CD1c-positive myeloid dendritic cell (primary cell): ENCODE results near the gene KCNJ14.
"Not testable (repeated sequence)": the region's sequence is repeated elsewhere in the genome, so short reads cannot be mapped to it uniquely, and the experiment has no call there.

ENCODE experiments used
- DNase-seq: peaks from one replicate; pipeline ENCODE4 v3.0.0-alpha.2; 2016; ENCODE audit errors: extremely low spot score

Gene KCNJ14

DNA sequence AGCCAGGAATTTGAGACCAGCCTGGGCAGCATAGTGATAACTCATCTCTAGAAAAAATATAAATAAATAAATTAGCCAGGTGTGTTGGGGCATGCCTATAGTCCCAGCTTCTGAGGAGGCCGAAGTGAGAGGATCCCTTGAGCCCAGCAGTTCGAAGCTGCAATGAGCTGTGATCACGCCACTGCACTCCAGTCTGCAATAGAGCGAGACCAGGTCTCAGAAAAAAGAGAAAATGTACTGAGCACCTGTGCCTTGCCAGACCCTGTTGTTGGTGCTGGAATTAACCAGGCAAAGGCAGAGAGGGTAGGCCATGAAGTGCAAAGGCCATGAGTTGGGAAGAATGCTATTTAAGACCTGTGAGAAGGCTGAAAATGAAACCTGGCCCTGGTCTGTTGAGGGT is 16.5 kb downstream of the KCNJ14 start:
- DNase-seq: no peak

DNA sequence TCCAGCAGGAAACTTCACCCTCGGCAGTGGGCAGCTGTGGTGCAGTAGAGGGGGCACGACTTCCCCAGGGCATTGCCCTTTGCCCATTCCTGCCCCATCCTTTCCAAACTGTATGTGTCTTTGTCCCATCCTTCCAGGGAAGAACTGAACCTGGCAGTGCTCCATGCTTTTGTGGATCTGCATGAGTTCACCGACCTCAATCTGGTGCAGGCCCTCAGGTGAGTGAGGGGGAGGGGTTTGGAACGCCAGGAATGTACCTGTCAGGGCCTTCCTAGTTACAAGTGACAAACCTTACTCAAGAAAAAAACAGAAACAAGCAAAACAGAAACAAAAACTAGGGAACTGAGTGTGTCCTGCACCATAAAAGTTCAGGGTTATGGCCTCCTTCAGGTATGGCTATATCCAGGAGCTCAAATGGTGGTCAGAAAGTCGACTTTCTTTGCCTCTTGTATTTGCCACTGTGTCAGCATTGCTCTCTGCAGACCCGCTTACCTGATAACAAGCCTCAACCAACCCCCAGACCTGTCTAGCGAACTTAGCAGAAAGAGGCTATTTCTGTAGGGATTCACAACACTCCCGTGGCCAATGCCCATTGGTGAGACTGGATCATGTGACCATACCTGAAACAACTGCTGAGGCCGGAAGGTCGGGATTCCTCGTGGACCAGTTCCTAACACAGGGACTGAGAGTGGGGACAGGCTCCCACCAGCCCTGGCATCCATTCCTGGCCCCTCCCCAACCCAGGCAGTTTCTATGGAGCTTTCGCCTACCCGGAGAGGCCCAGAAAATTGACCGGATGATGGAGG is 18.0 kb downstream of the KCNJ14 start:
- DNase-seq: no peak

DNA sequence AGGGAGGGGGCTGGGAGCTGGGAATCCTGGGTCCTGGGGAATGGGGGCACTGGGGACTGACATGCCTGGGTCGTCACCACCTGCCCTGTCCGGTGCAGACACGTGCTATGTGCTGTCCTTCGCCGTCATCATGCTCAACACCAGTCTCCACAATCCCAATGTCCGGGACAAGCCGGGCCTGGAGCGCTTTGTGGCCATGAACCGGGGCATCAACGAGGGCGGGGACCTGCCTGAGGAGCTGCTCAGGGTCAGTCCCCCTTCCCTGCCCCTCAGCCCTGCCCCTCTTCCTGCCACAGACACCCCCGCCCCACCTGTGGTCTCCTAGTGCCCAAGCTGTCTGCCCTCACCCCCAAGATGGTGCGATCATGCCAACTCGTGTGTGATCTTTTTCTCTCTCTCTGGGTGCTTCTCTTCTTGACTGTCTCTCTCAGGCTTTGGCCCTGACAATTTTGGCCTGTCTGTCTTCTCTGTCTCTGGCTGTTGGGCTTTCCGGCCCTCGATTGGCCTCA is 18.8 kb downstream of the KCNJ14 start:
- DNase-seq: no peak

DNA sequence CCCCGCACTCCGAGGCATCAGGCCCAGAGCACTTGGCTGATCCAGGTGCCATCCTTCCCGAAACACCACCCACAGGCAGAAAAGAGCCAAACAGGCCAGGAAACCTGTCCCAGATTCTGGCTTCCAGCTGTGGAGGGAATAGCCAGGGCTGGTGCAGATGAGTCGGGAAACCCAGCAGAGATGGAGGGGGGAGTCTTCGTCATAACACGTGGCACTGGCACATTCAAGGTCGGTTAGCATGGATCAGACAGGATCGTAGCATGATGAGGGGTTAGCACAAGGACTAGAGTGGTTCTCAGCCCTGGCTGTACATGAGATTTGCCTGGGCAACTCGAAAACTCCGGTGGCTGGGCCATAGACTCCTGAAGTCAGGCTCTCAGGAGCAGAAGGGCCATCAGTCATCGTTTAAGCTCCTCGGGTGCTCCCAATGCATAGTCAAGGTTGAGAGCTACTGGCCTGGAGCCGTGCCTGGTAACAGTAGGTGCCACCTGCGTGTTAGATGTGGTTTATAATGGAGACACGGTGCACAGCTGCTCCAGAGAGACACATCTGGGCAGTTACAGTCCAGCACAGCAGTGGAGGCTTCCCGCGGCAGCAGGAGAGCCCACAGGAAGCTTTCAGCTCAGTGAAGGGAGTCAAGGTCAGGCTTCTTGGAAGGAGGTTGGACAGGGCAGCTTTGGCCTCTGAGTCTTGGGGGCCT is 20.1 kb downstream of the KCNJ14 start:
- DNase-seq: no peak

DNA sequence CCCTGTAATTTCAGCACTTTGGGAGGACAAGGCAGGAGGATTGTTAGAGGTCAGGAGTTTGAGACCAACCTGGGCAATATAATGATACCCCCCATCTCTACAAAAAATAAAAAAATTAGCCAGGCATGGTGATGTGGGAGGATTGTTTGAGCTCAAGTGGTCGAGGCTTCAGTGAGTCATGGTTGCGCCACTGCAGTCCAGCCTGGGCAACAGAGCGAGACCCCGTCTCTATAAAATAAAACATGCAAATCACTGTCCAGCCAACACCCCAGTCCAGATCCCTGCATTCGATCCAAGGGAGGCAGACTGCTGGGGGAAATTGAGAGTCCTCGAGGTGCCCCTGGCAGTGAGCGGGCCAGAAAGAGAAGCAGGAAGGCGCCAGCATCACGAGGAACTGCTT is 20.8 kb downstream of the KCNJ14 start:
- no peak for DNase-seq

DNA sequence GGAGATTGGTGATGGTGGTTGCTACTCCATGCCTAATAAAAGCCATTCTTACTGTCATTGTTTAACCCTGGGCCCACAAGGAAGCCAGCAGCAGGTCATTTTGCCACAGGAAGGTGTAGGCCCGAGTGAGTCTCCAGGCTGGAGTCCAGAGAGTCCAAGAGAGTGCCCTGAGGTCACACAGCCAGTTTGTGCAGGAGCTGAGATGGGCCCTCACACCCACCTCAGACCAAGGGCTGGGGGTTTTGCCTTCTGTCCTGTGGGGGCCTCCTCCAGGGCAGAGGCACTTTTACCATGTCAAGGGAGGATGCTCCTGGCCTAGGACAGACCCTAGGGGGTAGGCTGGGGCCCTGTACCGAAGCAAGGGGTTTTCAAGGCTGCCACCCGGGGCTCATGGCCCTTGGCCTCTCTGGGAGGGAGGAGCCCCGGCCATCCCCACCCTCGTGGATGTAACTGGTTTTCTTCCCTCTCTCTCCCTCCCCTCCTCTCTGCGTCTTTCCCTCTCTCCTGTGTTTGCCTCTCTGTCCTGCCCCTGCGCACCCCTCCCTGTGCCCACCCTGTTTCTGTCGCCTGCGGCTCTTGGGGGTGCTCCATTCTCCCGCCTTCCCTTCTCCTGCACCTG is 21.8 kb downstream of the KCNJ14 start:
- no peak for DNase-seq

DNA sequence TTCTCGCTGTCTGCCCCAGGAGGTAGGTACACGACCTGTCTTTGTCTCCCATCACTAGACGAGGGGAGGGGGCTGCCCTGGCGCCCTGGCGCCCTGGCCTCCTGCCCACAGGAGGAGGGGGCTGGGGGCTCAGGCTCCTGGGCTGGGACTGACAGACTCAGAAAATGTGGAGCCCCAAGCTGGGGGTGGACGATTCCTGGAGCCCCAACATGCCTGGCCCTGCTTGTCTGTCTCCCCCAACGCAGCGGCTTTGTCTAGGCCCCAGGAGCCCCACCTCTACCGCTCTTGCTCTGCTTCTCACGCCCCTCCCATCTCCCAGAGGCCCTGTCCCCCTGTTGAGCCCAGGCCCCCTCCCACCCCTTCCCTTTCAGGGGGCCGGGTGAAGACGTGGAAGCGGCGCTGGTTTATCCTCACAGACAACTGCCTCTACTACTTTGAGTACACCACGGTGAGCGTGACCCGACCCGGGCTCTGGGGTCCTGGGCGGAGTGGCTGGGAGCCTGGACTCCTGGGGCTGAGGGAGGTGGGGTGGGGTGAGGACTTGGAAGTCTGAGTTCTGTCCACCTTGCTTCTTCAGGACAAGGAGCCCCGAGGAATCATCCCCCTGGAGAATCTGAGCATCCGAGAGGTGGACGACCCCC is 22.4 kb downstream of the KCNJ14 start:
- no peak for DNase-seq

DNA sequence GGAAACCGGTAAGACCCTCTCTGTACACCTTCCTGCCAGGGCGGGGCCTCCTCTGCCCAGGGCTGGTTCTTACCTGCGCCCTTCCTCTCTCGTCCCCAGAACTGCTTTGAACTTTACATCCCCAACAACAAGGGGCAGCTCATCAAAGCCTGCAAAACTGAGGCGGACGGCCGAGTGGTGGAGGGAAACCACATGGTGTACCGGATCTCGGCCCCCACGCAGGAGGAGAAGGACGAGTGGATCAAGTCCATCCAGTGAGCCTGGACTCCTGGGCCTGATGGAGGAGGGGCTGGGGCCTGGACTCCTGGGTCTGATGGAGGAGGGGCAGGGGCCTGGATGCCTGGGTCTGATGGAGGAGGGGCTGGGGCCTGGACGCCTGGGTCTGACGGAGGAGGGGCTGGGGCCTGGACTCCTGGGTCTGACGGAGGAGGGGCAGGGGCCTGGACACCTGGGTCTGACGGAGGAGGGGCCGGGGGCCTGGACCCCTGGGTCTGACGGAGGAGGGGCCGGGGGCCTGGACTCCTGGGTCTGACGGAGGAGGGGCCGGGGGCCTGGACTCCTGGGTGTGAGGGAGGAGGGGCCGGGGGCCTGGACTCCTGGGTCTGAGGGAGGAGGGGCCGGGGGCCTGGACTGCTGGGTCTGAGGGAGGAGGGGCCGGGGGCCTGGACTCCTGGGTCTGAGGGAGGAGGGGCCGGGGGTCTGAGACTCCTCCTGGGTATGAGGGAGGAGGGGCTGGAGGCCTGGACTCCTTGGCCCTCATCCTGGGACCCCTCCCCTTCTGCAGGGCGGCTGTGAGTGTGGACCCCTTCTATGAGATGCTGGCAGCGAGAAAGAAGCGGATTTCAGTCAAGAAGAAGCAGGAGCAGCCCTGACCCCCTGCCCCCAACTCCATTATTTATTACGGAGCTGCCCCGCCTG is 23.2 kb downstream of the KCNJ14 start:
- DNase-seq: no peak

DNA sequence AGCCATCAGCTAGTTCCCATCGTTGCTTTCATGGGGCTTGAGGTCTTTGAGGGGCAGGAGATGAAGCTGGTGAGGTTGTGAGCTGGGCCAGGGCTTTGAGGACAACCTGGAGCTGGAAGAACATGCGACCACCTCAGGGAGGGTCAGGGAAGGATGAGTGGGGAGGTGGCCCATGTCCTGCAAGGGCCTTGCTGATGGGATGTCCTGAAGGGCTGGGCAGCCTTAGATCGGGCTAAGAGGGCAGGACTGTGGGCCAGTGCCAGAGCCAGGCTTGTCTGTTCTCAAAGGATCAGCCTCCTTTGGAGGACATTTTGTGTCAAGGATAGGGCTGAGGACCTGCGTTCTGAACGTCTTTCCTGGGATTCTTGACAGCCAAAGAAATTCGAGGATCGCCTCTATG is 24.3 kb downstream of the KCNJ14 start:
- no peak for DNase-seq

DNA sequence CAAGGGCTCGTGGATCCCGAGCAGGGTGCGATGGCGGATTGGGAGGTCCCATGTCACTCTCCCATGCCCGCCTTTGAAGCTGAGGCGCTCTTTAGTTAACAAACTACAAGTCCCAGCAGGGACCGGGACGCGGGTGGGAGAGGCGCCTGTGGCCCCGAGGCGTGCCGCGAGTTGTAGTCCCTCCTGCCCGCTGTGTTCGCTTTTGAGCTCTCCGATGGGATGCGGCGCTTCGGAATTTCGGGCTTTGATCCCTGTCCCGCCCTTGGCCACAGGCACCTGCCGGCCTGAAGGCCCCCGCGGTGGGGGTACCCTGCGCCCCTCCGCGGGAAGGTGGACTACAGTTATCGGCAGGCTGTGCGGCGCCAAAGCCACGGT is 24.8 kb downstream of the KCNJ14 start:
- DNase-seq: peak; percentile 34

DNA sequence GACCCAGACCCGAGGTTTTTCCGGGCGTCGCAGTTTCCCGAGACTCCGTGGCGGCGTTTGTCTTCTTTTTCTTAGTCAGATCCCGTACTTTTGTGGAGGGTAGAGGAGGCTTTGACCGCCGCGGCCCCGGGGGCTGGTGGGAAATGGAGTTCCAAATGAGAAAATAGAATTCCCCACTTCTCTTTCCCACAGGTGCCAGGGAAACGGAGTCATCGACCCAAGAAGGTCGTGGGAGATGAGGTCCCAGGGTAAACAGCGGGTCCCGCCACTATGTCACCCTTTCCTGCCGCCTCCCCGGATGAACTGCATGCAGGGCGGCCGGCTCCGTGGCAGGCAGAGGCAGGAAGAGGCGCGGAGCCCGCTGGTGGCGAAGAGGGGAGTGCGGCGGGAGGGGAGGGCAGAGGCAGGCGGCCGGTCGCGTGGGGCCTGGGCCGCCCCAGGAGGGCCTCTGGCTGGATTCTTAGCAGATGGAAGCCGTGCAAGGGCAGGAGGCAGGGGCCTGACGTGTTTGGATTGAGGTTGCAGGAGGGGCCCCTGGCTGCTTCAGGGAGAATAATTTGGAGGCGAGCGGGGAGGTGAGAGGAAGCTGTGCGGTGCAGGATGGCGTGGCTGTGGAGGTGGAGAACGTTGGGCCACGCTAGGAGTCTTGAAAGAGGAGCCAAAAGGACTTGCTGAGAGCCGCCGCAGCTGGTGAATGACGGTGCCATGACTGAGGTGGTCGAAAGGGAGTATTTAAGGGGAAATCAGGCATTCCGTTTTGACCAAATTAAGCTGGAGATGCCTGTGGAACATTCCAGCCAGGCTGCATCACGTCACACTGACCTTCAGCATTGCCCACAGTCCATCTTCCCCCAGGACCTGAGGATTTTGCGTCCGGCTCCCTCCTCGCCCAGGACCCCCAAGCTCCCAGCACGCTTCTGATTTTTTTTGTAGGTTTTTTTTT is 25.5 kb downstream of the KCNJ14 start:
- DNase-seq: peak; percentile 43

DNA sequence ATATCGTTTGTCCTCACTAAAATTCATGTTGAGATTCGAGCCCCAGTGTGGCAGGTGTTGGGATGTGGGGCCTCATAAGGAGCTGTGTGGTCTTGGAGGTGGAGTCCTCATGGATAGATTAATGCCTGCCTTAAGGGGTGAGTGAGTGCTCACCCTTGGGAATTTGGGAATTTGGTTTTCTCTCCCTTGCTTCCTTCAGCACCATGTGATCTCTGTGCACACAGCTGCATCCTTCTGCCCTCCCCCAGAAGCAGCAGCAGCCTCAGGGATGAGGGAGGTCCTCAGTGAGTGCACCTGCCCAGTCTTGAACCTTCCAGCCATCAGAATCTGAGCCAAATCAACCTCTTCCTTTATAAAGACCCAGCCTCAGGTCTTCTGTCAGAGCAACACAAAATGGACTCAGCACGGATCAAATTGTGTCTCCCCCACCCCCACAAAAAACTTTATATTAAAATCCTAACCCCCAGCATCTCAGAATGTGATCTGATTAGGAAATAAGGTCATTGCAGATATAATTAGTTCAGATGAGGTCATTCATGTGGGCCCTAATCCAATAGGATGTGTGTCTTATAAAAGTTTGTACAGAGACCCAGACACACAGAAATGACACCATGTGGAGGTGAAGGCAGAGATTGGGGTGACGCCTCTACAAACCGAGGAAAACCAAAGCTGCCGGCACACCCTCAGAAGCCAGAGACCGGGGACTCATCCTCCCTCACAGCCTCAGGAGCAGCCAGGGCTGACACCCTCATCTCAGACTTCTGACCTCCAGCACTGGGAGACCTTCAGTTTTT is 26.7 kb downstream of the KCNJ14 start:
- DNase-seq: no peak

DNA sequence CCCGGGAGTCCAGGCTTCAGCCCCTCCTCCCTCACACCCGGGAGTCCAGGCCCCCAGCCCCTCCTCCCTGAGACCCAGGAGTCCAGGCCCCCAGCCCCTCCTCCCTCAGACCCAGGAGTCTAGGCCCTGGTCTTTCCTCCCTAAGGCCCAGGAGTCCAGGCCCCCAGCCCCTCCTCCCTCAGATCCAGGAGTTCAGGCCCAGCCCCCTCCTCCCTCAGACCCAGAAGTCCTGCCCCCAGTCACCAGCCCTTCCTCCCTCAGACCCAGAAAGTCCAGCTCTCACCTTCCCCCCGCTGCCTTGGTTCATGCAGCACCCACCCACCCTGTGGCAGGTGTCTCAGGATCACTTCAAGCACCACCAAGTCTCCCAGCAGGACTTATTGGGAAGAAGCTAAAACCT is 27.9 kb downstream of the KCNJ14 start:
- no peak for DNase-seq

DNA sequence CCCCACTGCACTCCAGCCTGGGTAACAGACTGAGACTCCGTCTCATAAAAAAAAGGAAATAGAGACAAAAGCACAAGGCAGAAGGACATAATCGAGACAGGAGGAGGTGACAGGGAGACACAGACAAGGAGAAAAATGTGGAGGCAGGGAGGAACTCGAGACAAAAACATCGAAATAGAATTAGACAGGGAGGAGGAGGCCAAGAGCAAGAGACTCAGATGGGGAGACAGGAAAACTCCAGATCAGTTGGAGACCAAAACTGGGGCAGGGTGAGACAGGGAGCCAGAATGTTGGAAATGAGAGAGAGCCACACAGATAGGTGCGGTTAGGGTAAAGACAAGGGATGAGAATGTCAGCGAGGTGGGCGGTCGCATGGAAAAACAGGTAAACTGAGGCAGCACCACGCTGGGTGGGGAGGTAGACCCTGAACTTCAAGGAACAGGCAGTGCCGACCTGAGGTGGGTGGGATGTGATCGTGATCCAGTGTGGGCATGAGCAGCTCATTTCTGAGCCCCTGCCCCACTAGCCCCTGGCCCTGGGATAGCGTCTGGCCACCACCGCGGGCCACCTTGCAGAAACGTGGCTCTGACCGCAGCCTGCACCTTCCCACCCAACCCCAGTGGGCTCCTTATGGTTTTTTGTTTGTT is 29.0 kb downstream of the KCNJ14 start:
- DNase-seq: no peak

DNA sequence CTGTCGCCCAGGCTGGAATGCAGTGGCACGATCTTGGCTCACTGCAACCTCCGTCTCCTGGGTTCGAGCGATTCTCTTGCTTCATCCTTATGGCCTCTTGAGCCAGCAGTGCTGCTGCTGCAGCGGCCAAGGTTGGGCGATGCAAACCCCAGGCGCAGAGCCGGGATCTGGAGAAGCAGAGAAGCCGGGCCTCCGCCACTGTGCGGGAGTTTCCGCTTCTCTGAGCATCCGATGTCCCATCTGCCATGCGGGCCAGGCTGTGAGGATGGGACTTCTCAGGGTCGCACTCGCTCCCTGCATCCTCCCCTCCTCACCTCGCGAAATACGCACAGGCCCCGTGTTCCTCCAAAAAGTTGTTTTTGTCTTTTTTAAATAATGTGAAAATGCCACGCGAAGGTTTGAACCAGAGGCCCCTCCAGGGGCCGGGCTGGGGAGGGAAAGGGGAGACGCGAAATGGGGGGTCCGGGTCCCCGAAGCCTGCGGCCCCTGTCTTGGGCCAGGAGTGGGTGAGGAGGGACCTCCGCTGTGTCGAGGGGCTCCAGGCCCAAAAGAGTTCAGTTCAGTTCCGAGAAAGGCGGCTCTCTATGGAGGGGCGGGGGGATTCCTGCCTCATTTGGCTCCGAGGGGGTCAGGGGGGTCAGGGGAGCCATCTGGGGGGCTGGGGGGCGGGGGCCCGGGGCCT is 29.7 kb downstream of the KCNJ14 start:
- no peak for DNase-seq

DNA sequence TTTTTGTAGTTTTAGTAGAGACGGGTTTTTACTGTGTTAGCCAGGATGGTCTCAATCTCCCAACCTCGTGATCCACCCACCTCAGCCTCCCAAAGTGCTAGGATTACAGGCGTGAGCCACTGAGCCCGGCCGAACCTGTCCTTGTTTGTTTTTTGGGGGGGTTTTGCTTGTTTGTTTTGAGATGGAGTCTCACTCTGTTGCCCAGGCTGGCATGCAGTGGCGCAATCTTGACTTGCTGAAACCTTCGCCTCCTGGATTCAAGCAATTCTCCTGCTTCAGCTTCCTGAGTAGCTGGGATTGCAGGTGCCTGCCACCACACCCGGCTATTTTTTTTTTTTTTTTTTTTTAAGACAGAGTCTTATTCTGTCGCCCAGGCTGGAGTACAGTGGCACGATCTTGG is 31.3 kb downstream of the KCNJ14 start:
- DNase-seq: not testable (repeated sequence)

DNA sequence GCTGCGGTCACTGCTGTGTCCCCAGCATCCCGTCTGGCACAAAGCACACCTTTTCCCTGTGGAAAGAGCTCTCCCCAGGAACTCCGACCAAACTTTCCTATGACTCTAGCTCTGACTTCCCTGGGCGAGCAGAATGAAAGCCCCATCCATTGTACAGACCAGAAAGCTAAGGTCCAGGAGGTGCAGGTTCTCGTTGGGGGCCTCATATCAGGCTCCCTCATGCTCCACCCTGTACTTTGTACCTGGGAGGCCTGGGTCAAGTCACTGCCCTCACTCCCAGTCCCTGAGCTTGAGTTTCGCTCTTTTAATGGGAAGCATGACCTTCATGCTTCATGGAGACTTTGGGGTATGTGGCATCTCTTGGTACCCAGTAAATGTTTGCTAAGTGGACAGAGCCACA is 32.2 kb downstream of the KCNJ14 start:
- no peak for DNase-seq

DNA sequence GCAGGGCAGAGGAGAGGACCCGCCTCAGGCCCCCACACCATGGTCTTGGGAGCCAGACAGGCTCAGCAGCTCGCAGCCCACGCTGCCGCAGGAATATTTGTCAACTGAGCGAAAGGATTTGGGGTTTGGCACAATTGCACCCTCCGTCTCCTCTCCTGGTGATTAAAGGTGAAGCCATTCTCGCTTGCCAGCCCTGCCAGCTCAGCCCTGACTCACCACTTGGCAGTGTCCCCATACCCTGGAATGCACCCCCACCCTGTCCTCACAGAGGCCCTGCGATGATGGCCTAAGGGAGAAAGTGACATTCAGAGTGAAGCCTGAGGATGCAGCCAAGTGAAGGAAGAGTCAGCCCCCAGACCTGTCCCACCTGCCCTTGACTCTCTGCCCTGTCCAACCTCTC is 32.6 kb downstream of the KCNJ14 start:
- no peak for DNase-seq
